KMS-11 (cell line): Measurements from ENCODE around the gene AKR1B15.
A peak's percentile ranks its signal among the peaks of the same experiment; 100 is the strongest.

Experiments
- H2AFZ ChIP-seq: fragments of 200-600 bp; sonication (generic); 2 replicates; pipeline ENCODE4 v1.6.1; 2016; ENCODE audit warnings: antibody characterized with exemption, mixed run types, low read depth
- H3K27ac ChIP-seq: fragments of 200-600 bp; sonication (generic); 2 replicates; pipeline ENCODE4 v1.6.1; 2016; ENCODE audit warnings: mild to moderate bottlenecking, mixed run types
- H3K27me3 ChIP-seq: fragments of 200-600 bp; sonication (generic); 2 replicates; pipeline ENCODE4 v1.6.1; 2017; ENCODE audit warnings: mild to moderate bottlenecking, low read depth, mixed run types, moderate library complexity; ENCODE audit not compliant: insufficient read depth
- H3K36me3 ChIP-seq: fragments of 200-600 bp; sonication (generic); 2 replicates; pipeline ENCODE4 v1.6.1; 2017; ENCODE audit warnings: mild to moderate bottlenecking, mixed run types; ENCODE audit not compliant: insufficient read depth
- H3K4me1 ChIP-seq: fragments of 200-600 bp; sonication (generic); 2 replicates; pipeline ENCODE4 v1.6.1; 2016; ENCODE audit warnings: mild to moderate bottlenecking, low read depth, mixed run types; ENCODE audit not compliant: poor library complexity, severe bottlenecking
- H3K4me2 ChIP-seq: fragments of 200-600 bp; sonication (generic); 2 replicates; pipeline ENCODE4 v1.7.0; 2016; ENCODE audit warnings: mild to moderate bottlenecking, mixed run types
- H3K4me3 ChIP-seq: fragments of 200-600 bp; sonication (generic); IDR thresholded peaks from 2 replicates; pipeline ENCODE4 v1.6.1; 2017; ENCODE audit warnings: low read depth, low read length, mixed read lengths; ENCODE audit not compliant: insufficient read depth
- H3K79me2 ChIP-seq: fragments of 200-600 bp; sonication (generic); 2 replicates; pipeline ENCODE4 v1.6.1; 2016; ENCODE audit warnings: low read depth, mixed run types; ENCODE audit not compliant: insufficient read depth
- H3K9ac ChIP-seq: fragments of 200-600 bp; sonication (generic); 2 replicates; pipeline ENCODE4 v1.6.1; 2016; ENCODE audit warnings: mild to moderate bottlenecking, mixed run types
- H4K20me1 ChIP-seq: fragments of 200-600 bp; sonication (generic); 2 replicates; pipeline ENCODE4 v1.6.1; 2016; ENCODE audit warnings: mild to moderate bottlenecking, mixed run types; ENCODE audit not compliant: insufficient read depth
- TF ChIP-seq, protein P1 (sequence below): fragments of 200-600 bp; sonication (generic); conservative IDR thresholded peaks from 2 replicates; pipeline ENCODE4 v1.6.1; 2017; ENCODE audit warnings: low read depth, mild to moderate bottlenecking, antibody characterized with exemption, low read length, moderate library complexity, mixed read lengths

Gene AKR1B15

DNA sequence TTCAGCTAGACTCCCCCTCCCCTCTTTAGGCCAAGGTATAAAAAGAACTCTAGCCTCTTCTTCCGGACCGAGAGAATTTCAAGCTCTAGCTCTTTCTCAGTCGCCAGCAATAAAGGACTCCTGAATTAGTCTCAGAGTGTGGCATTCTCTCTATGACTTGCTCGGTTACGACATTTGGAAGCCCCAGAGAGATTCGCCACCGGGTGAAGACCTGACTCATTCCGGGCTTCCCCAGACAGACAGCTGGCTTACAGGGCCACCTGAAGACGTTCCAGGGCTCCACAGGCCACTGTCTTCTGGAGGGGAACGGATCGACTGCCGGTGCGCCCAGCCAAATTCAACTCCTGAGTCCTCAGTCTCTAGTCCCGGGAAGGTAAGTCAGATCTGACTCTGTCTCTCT is at the start of gene AKR1B15:
AKR1B15 (plus strand) TSS at position 234 of the 400 bp plus-strand sequence. CDS start 15,510 bp downstream, outside the sequence.
- Histone ChIP-seq H3K4me2 (0 out of 2 replicates have a peak within 1 kb of the TSS, but pooled peaks have one; percentile 24), H4K20me1 (no peaks in the 10 kb centered on the region), H3K36me3 (no peaks in the 10 kb centered on the region), H3K27ac (no peak within 1 kb of the TSS), H3K27me3 (no peaks in the 10 kb centered on the region), H3K79me2 (no peaks in the 10 kb centered on the region), H2AFZ (no peak within 1 kb of the TSS), H3K4me3 (no peak within 1 kb of the TSS), H3K9ac (no peak within 1 kb of the TSS), H3K4me1 (peaks cover 14% of the 10 kb centered on the region)
- TF ChIP-seq, protein P1, sequence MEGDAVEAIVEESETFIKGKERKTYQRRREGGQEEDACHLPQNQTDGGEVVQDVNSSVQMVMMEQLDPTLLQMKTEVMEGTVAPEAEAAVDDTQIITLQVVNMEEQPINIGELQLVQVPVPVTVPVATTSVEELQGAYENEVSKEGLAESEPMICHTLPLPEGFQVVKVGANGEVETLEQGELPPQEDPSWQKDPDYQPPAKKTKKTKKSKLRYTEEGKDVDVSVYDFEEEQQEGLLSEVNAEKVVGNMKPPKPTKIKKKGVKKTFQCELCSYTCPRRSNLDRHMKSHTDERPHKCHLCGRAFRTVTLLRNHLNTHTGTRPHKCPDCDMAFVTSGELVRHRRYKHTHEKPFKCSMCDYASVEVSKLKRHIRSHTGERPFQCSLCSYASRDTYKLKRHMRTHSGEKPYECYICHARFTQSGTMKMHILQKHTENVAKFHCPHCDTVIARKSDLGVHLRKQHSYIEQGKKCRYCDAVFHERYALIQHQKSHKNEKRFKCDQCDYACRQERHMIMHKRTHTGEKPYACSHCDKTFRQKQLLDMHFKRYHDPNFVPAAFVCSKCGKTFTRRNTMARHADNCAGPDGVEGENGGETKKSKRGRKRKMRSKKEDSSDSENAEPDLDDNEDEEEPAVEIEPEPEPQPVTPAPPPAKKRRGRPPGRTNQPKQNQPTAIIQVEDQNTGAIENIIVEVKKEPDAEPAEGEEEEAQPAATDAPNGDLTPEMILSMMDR = no peak

DNA sequence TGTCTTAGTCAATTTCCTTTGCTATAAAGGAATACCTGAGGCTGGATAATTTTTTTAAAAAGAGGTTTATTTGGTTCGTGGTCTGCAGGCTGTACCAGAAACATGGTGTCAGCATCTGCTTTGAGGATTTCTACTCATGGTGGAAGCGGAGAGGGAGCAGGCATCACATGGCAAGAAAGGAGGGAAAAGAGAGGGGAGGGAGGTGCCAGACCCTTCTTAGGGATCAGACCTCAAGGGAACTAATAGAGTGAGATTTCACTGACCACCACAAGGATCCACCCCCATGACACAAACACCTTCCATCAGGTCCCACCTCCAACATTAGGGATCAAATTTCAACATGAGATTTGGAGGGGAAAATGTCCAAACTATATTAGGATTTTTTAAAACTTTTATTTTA is 48.5 kb upstream of the AKR1B15 start:
- Histone ChIP-seq H3K27me3 (no peaks in the 10 kb centered on the region), H4K20me1 (no peaks in the 10 kb centered on the region), H3K9ac (no peak overlapping the region), H2AFZ (no peak overlapping the region), H3K4me2 (no peak overlapping the region), H3K79me2 (no peaks in the 10 kb centered on the region), H3K36me3 (no peaks in the 10 kb centered on the region), H3K4me1 (no peaks in the 10 kb centered on the region), H3K27ac (no peak overlapping the region), H3K4me3 (no peak overlapping the region)
- TF ChIP-seq, protein P1 = no peak

DNA sequence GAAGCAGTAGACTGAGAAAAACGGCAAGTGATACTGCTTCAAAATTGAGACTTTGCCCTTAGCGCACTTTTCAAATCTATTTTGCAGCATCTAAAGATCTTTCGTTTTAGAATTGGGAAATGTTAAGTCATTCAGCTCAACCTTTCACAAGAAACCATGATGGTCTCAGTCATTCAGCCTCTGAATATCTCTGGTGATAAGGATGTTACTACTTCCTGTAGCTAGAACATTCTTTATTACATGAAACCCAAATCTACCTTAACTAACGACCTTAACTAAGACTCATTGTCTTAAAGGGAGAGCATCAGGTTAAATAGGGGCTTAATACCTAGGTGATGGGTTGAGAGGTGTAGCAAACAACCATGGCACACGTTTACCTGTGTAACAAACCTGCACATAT is 47.9 kb upstream of the AKR1B15 start:
- H3K4me3 ChIP-seq = no peak overlapping the region
- H3K79me2 ChIP-seq = no peaks in the 10 kb centered on the region
- H3K9ac ChIP-seq = no peak overlapping the region
- H3K27me3 ChIP-seq = no peaks in the 10 kb centered on the region
- H3K27ac ChIP-seq = no peak overlapping the region
- H4K20me1 ChIP-seq = no peaks in the 10 kb centered on the region
- no peak overlapping the region for H3K4me2 ChIP-seq
- no peaks in the 10 kb centered on the region for H3K4me1 ChIP-seq
- no peaks in the 10 kb centered on the region for H3K36me3 ChIP-seq
- no peak overlapping the region for H2AFZ ChIP-seq
- TF ChIP-seq, protein P1 = no peak

DNA sequence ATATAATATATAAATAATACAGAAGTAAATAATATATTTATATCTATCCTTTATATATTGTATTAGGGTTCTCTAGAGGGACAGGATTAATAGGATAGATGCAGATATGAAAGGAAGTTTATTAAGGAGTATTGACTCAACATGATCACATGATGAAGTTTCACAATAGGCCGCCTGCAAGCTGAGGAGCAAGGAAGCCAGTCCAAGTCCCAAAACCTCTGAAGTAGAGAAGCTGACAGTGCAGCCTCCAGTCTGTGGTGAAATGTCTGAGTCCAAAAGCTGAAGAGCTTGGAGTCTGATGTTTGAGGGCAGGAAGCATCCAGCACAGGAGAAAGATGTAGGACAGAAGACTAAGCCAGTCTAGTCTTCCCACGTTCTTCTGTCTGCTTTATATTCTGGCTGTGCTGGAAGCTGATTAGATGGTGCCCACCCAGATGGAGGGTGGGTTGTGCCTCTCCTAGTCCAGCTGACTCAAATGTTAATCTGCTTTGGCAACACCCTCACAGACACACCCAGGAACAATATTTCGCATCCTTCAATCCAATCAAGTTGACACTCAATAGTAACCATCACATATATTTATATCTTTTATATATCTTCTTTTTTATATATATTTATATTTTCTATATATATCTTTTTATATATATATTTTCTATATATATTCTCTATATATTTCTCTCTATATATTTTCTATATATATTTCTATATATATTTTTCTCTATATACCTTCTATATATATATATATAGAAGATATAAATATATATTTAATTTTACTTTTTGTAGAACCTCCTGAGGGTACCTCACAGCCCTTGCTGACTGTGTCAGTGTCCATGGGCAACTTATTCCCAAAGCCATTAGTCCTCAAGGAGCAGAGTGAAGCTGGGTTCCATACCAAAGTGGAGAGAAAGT is 46.2 kb upstream of the AKR1B15 start:
- Histone ChIP-seq H3K4me1 (no peaks in the 10 kb centered on the region), H3K9ac (no peak overlapping the region), H3K27ac (no peak overlapping the region), H3K27me3 (no peaks in the 10 kb centered on the region), H2AFZ (no peak overlapping the region), H3K4me3 (no peak overlapping the region), H3K4me2 (no peak overlapping the region), H3K36me3 (no peaks in the 10 kb centered on the region), H3K79me2 (no peaks in the 10 kb centered on the region), H4K20me1 (no peaks in the 10 kb centered on the region)
- TF ChIP-seq, protein P1 = no peak
